ENCODE measurements around the gene TMEM14C.

The TMEM14C gene

DNA sequence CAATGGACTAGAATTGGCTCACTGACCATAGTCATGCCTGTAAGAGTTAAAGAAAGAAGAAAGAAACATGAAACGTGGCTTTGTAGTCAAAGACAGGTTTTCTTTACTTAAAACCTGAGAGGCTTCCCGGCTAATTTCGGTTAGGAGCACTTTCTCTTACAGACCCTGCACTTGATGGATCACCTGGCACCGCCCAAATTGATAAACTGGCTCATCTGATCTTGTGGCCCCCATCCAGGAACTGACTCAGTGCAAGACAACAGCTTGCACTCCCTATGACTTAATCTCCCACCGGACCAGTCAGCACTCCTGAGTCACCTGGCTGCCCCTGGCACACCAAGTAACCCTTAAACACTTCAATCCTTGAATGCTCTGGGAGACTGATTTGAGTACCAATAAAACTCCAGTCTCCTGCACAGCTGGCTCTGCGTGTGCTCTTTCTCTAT is 37.0 kb downstream of the TMEM14C start:
- Mint-ChIP-seq H3K4me1 (peaks cover 4% of the 10 kb centered on the region), H3K27me3 (ENCODE audit: low read depth, poor library complexity) (no peaks in the 10 kb centered on the region), H3K9me3 (no peaks in the 10 kb centered on the region), H3K36me3 (ENCODE audit: low read depth) (peaks cover 75% of the 10 kb centered on the region), H3K4me3 (no peak overlapping the region), H3K27ac (peak overlapping the region; percentile 57)
- no peak for DNase-seq
- TF ChIP-seq, protein P1, sequence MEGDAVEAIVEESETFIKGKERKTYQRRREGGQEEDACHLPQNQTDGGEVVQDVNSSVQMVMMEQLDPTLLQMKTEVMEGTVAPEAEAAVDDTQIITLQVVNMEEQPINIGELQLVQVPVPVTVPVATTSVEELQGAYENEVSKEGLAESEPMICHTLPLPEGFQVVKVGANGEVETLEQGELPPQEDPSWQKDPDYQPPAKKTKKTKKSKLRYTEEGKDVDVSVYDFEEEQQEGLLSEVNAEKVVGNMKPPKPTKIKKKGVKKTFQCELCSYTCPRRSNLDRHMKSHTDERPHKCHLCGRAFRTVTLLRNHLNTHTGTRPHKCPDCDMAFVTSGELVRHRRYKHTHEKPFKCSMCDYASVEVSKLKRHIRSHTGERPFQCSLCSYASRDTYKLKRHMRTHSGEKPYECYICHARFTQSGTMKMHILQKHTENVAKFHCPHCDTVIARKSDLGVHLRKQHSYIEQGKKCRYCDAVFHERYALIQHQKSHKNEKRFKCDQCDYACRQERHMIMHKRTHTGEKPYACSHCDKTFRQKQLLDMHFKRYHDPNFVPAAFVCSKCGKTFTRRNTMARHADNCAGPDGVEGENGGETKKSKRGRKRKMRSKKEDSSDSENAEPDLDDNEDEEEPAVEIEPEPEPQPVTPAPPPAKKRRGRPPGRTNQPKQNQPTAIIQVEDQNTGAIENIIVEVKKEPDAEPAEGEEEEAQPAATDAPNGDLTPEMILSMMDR (IDR thresholded peaks at IDR 0.05), result no peak

DNA sequence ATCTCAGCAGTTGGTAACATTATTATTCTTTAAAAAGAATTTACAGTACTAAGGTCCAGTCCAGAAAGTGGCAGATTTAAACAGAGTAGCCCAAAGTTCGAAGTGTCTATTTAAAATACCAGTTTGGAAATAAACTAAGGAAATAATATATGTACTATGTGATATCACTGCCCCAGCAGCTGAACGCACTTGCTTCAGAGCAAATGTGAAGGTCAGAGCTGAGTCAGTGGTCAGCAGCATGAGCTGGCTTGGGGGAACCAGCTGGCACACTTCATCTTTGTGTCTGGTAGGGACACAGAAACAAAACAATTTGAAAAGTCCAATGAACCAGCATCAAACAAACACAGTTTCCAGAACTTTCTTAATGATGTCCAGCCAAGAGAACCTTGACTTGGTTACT is 40.1 kb downstream of the TMEM14C start:
- TF ChIP-seq, protein P1 (IDR thresholded peaks at IDR 0.05), result no peak
- H3K4me1 Mint-ChIP-seq, result peaks cover 4% of the 10 kb centered on the region
- no peak overlapping the region for H3K27ac Mint-ChIP-seq
- H3K36me3 Mint-ChIP-seq (ENCODE audit: low read depth), result peaks cover 45% of the 10 kb centered on the region
- DNase-seq, result no peak
- H3K27me3 Mint-ChIP-seq (ENCODE audit: low read depth, poor library complexity), result no peaks in the 10 kb centered on the region
- no peak overlapping the region for H3K4me3 Mint-ChIP-seq
- no peaks in the 10 kb centered on the region for H3K9me3 Mint-ChIP-seq

DNA sequence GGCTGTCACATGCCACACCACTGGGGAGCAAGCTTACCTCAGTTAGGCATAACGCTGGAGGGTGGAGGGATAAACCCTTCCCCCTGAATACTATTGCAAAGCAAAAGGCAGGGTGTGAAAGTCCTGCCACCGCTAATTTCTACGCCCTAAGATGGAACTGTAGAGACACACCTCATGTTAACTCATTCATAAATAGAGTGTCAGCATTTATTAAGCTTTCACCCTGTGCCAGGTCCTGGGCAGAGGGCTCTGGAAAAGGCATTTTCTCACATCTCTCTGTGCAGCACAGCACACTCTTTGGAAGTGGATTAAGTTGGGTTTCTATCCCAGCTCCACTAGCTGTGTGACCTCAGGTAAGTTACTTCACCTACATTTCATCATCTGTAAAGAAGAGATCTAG is 46.5 kb downstream of the TMEM14C start:
- no peak overlapping the region for H3K27ac Mint-ChIP-seq
- no peak for DNase-seq
- H3K4me1 Mint-ChIP-seq, result peaks cover 11% of the 10 kb centered on the region
- H3K27me3 Mint-ChIP-seq (ENCODE audit: low read depth, poor library complexity), result no peaks in the 10 kb centered on the region
- TF ChIP-seq, protein P1 (IDR thresholded peaks at IDR 0.05), result no peak
- H3K36me3 Mint-ChIP-seq (ENCODE audit: low read depth), result peaks cover 30% of the 10 kb centered on the region
- H3K4me3 Mint-ChIP-seq, result no peak overlapping the region
- no peaks in the 10 kb centered on the region for H3K9me3 Mint-ChIP-seq

DNA sequence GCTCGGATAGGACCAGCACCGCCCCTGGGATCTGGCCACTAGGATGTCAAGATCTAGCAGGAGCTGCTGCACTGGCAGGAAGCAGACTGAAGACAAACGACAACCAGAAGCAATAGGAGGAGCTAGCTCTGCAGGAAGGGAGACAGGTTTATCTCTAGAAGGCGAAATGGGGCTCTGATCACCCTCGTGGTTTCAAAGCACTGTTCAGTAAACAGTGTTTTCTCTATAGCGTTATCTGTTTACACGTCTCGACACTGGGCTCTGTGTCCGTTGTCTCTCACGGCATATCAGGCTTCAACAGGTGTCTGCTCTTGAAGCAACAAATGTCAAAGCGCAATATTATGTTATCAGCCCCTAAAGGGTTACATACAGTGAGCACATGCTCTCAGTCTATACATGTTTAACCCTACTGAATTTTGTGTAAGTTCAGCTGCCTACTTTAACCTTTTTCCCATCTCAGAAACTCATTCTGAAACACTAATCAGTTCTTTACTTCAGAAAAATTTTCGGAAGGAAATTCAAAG is 48.6 kb downstream of the TMEM14C start:
- Mint-ChIP-seq H3K4me3 (no peak overlapping the region), H3K4me1 (peaks cover 7% of the 10 kb centered on the region), H3K27ac (peak overlapping the region; percentile 80), H3K9me3 (no peaks in the 10 kb centered on the region), H3K27me3 (ENCODE audit: low read depth, poor library complexity) (no peaks in the 10 kb centered on the region), H3K36me3 (ENCODE audit: low read depth) (peaks cover 50% of the 10 kb centered on the region)
- DNase-seq, result no peak
- TF ChIP-seq, protein P1 (IDR thresholded peaks at IDR 0.05), result no peak

DNA sequence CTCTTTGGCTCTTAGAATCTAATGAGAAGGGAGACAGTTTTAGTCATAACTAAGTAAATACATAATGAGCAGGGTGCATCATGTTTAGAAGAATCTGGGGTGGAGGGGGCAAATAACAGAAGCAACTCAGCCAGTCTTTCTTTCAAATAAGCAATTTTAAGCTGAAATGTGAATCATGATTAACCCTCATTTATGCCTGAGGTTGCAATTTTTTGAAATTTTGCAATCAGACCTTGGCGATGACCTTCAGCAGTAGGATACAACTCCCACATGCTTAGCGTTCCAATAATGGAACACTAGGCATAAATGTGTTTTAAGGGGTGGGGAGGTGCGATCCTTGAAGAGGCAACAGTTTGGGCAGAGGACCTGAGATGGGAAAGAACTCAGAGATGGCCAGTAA is 55.4 kb downstream of the TMEM14C start:
- TF ChIP-seq, protein P1 (IDR thresholded peaks at IDR 0.05), result no peak

DNA sequence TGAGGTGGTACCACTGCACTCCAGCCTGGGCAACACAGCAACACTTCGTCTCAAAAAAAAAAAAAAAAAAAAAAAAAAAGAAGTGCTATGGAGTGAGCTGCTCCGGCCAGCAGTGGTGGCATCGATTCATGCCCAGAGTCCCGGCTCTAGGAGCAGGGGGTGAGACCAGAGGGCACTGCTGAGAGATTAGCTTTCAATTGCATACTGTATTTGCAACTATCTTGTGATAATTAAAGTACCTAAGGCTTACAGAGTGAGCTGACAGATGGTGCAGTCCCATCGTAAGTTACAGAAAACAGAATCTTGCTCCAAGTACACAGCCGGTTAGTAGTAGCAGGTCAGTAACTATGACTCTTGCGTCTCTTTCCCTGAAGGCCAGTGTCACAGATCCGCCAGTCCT is 56.2 kb downstream of the TMEM14C start:
- Mint-ChIP-seq H3K36me3 (ENCODE audit: low read depth) (peaks cover 58% of the 10 kb centered on the region), H3K27ac (no peak overlapping the region), H3K27me3 (ENCODE audit: low read depth, poor library complexity) (no peaks in the 10 kb centered on the region), H3K9me3 (no peaks in the 10 kb centered on the region), H3K4me3 (no peak overlapping the region), H3K4me1 (no peaks in the 10 kb centered on the region)
- no peak for DNase-seq
- TF ChIP-seq, protein P1 (IDR thresholded peaks at IDR 0.05), result no peak

More for the DNA sequence above, 55.4 kb downstream of the TMEM14C start:
- no peak for DNase-seq
- no peak overlapping the region for H3K27ac Mint-ChIP-seq
- peaks cover 54% of the 10 kb centered on the region for H3K36me3 Mint-ChIP-seq (ENCODE audit: low read depth)
- no peak overlapping the region for H3K4me3 Mint-ChIP-seq
- H3K27me3 Mint-ChIP-seq (ENCODE audit: low read depth, poor library complexity), result no peaks in the 10 kb centered on the region
- H3K9me3 Mint-ChIP-seq, result no peaks in the 10 kb centered on the region
- H3K4me1 Mint-ChIP-seq, result no peaks in the 10 kb centered on the region

Measured in nephron progenitor cell (in vitro differentiated cells).